HepG2 (cell line): ENCODE results near the gene TMEM98. TPM values are rescaled to one million over a fixed set of nuclear protein-coding genes. Genes with fewer than 3 reads are reported as not detected.

Source experiments
- CBX1 ChIP-seq: IDR thresholded peaks from one replicate; pipeline ENCODE4 v1.6.1; 2016; ENCODE audit warnings: antibody characterized with exemption, low read depth
- FLYWCH1 ChIP-seq: sonication (generic); formaldehyde crosslinking; IDR thresholded peaks from 2 replicates; pipeline ENCODE4 v1.8.1; 2023; ENCODE audit warnings: mild to moderate bottlenecking, missing genetic modification reagents
- FOSL1 ChIP-seq: sonication (generic); formaldehyde crosslinking; IDR thresholded peaks from 2 replicates; pipeline ENCODE4 v1.9.0; 2021; ENCODE audit warnings: missing genetic modification reagents, borderline replicate concordance
- FOXK2 ChIP-seq: fragments of 450-650 bp; IDR thresholded peaks from 2 replicates; pipeline ENCODE4 v1.6.1; 2016
- FUBP1 ChIP-seq: sonication (generic); formaldehyde crosslinking; IDR thresholded peaks from 2 replicates; pipeline ENCODE4 v1.5.1; 2020; ENCODE audit warnings: missing genetic modification reagents, mild to moderate bottlenecking, borderline replicate concordance
- GATAD2A ChIP-seq: IDR thresholded peaks from 2 replicates; pipeline ENCODE4 v1.6.1; 2016
- NFKB2 ChIP-seq: sonication (generic); formaldehyde crosslinking; IDR thresholded peaks from 2 replicates; pipeline ENCODE4 v1.4.0; 2020; ENCODE audit warnings: missing genetic modification reagents, borderline replicate concordance
- NFRKB ChIP-seq: fragments of 450-650 bp; IDR thresholded peaks from 2 replicates; pipeline ENCODE4 v1.6.1; 2017
- NONO ChIP-seq, 2 experiments: fragments of 450-650 bp in 1 of 2; sonication (generic) in 1 of 2; formaldehyde crosslinking in 1 of 2; IDR thresholded peaks in 1 of 2; conservative IDR thresholded peaks in 1 of 2; 2 replicates each; pipeline versions ENCODE4 v1.6.1 to v1.8.0; 2017 to 2022; ENCODE audit warnings: mild to moderate bottlenecking in 1 of 2, missing genetic modification reagents in 1 of 2, moderate library complexity in 1 of 2
- NR3C1 ChIP-seq: sonication (generic); formaldehyde crosslinking; IDR thresholded peaks from 2 replicates; pipeline ENCODE4 v1.4.0; 2020; ENCODE audit warnings: missing genetic modification reagents
- POGK ChIP-seq: sonication (generic); formaldehyde crosslinking; conservative IDR thresholded peaks from 2 replicates; pipeline ENCODE4 v1.8.0; 2022; ENCODE audit warnings: mild to moderate bottlenecking, moderate library complexity, missing genetic modification reagents
- TAF1 ChIP-seq: sonication (generic); formaldehyde crosslinking; IDR thresholded peaks from 2 replicates; pipeline ENCODE4 v1.4.0; 2020; ENCODE audit warnings: missing genetic modification reagents
- ZNF160 ChIP-seq: sonication (generic); formaldehyde crosslinking; IDR thresholded peaks from 2 replicates; pipeline ENCODE4 v1.8.0; 2022; ENCODE audit warnings: mild to moderate bottlenecking, inconsistent platforms, missing genetic modification reagents
- ZNF382 ChIP-seq: sonication (generic); formaldehyde crosslinking; IDR thresholded peaks from 2 replicates; pipeline ENCODE4 v1.5.0; 2020; ENCODE audit warnings: missing genetic modification reagents, mild to moderate bottlenecking, borderline replicate concordance
- ZNF513 ChIP-seq: sonication (generic); formaldehyde crosslinking; conservative IDR thresholded peaks from 2 replicates; pipeline ENCODE4 v1.5.0; 2020; ENCODE audit warnings: missing genetic modification reagents
- ZNF605 ChIP-seq: sonication (generic); formaldehyde crosslinking; IDR thresholded peaks from 2 replicates; pipeline ENCODE4 v1.8.0; 2022; ENCODE audit warnings: mild to moderate bottlenecking, missing genetic modification reagents
- ZNF644 ChIP-seq: IDR thresholded peaks from 2 replicates; pipeline ENCODE4 v1.6.1; 2016; ENCODE audit warnings: low read depth
- polyA plus RNA-seq, 8 experiments: library from polyadenylated mRNA; depleted of rRNA in 3 of 8; stranded (reverse) in 7 of 8; unstranded in 1 of 8; fragments of >200 nt; fragmentation: Illumina TruSeq in 4 of 8; extraction: Trizol in 4 of 8; gene quantifications; 2 replicates each; pipeline versions ENCODE4 v1.2.1 to v1.2.3, GENCODE V29; 2011 to 2016; ENCODE audit warnings: low read depth in 4 of 8, missing spikeins in 1 of 8, mixed read lengths in 1 of 8; ENCODE audit not compliant: insufficient read depth in 1 of 8
- total RNA-seq, 5 experiments: library from RNA; depleted of rRNA; stranded (reverse); fragments of >200 nt; fragmentation: Illumina TruSeq; extraction: Trizol; gene quantifications; 2 replicates each; pipeline ENCODE4 v1.2.3, GENCODE V29; 2016; ENCODE audit warnings: low read depth in 1 of 5
- TF ChIP-seq, protein P1 (sequence below): sonication (generic); formaldehyde crosslinking; IDR thresholded peaks from 2 replicates; pipeline ENCODE4 v1.8.0; 2022; ENCODE audit warnings: mild to moderate bottlenecking, missing genetic modification reagents; ENCODE audit not compliant: insufficient replicate concordance
- TF ChIP-seq, protein P2 (sequence below): sonication (generic); formaldehyde crosslinking; IDR thresholded peaks from 2 replicates; pipeline ENCODE4 v1.4.0; 2020; ENCODE audit warnings: mild to moderate bottlenecking, missing genetic modification reagents

TMEM98 gene
- total and polyA plus RNA-seq, 2 of the 13 experiments (the other 11 are each of a cell fraction or from before 2014, with no cell fraction given), result 103 to 175 TPM

GRCh38 chr17:32928586-32929535 lies 908 bp downstream of the TMEM98 start (continued):
- TF ChIP-seq ZNF513 (CRISPR knock-in tag) (no peak), NR3C1 (CRISPR knock-in tag) (no peak), ZNF382 (no peak), POGK (CRISPR knock-in tag) (no peak), NFRKB (0 out of 2 replicates have a peak, but pooled peaks have one; percentile 13), FOXK2 (0 out of 2 replicates have a peak, but pooled peaks have one; percentile 30), GATAD2A (no peak), CBX1 (no peak), ZNF605 (CRISPR knock-in tag) (no peak), FUBP1 (CRISPR knock-in tag) (peak; percentile 70; the same call in 1 of the 2 replicates), FLYWCH1 (no peak), ZNF160 (CRISPR knock-in tag) (no peak), NONO (IDR thresholded peaks at IDR 0.05) (0 out of 2 replicates have a peak, but pooled peaks have one; percentile 28), NONO (CRISPR knock-in tag; conservative IDR thresholded peaks at IDR 0.05) (no peak), NFKB2 (CRISPR knock-in tag) (no peak), TAF1 (CRISPR knock-in tag) (no peak), ZNF644 (CRISPR knock-in tag) (no peak), FOSL1 (CRISPR knock-in tag) (no peak)
- TF ChIP-seq, protein P1, sequence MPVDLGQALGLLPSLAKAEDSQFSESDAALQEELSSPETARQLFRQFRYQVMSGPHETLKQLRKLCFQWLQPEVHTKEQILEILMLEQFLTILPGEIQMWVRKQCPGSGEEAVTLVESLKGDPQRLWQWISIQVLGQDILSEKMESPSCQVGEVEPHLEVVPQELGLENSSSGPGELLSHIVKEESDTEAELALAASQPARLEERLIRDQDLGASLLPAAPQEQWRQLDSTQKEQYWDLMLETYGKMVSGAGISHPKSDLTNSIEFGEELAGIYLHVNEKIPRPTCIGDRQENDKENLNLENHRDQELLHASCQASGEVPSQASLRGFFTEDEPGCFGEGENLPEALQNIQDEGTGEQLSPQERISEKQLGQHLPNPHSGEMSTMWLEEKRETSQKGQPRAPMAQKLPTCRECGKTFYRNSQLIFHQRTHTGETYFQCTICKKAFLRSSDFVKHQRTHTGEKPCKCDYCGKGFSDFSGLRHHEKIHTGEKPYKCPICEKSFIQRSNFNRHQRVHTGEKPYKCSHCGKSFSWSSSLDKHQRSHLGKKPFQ (CRISPR knock-in tag), result peak; percentile 90
- TF ChIP-seq, protein P2, sequence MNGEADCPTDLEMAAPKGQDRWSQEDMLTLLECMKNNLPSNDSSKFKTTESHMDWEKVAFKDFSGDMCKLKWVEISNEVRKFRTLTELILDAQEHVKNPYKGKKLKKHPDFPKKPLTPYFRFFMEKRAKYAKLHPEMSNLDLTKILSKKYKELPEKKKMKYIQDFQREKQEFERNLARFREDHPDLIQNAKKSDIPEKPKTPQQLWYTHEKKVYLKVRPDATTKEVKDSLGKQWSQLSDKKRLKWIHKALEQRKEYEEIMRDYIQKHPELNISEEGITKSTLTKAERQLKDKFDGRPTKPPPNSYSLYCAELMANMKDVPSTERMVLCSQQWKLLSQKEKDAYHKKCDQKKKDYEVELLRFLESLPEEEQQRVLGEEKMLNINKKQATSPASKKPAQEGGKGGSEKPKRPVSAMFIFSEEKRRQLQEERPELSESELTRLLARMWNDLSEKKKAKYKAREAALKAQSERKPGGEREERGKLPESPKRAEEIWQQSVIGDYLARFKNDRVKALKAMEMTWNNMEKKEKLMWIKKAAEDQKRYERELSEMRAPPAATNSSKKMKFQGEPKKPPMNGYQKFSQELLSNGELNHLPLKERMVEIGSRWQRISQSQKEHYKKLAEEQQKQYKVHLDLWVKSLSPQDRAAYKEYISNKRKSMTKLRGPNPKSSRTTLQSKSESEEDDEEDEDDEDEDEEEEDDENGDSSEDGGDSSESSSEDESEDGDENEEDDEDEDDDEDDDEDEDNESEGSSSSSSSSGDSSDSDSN (CRISPR knock-in tag), result no peak
